Measurements from ENCODE around the gene EPHB6. TPM values are rescaled to one million over a fixed set of nuclear protein-coding genes. Genes with fewer than 3 reads are reported as not detected.

The EPHB6 gene
- total RNA-seq, 3 donors from 2014 or later = 5.2 to 29.8 (median 29.6) TPM

GRCh38 chr7:142899661-142900060 is 44.8 kb downstream of the EPHB6 start:
- no peak for TF ChIP-seq POLR2A (IDR thresholded peaks at IDR 0.05)
- no peak for TF ChIP-seq POLR2AphosphoS5 (IDR thresholded peaks at IDR 0.05)
- TF ChIP-seq CTCF (IDR thresholded peaks at IDR 0.05) = no peak
- intact Hi-C loops (cut with DNase I; ENCODE audit: low total_unique reads) = no loop called here
- H3K27me3 ChIP-seq = no peaks in the 10 kb centered on the region
- H3K9me3 ChIP-seq = peaks cover 5 to 7% of the 10 kb centered on the region in 2 donors
- no peak for DNase-seq (ENCODE audit: low spot score in 2 of 2)
- no peaks in the 10 kb centered on the region for H3K36me3 ChIP-seq
- H3K4me1 ChIP-seq = no peaks in the 10 kb centered on the region
- H3K4me3 ChIP-seq = no peak overlapping the region
- peak overlapping the region in 1 of 2 donors; percentile 25 for H3K27ac ChIP-seq

GRCh38 chr7:142901426-142902259 is 46.8 kb downstream of the EPHB6 start:
- Histone ChIP-seq H3K9me3 (peaks cover 5 to 7% of the 10 kb centered on the region in 2 donors), H3K4me1 (no peaks in the 10 kb centered on the region), H3K27me3 (no peaks in the 10 kb centered on the region), H3K4me3 (no peak overlapping the region), H3K36me3 (no peaks in the 10 kb centered on the region), H3K27ac (no peak overlapping the region)
- intact Hi-C loops (cut with DNase I; ENCODE audit: low total_unique reads) = no loop called here
- DNase-seq (ENCODE audit: low spot score in 2 of 2) = no peak
- TF ChIP-seq POLR2AphosphoS5 (IDR thresholded peaks at IDR 0.05) (no peak), POLR2A (IDR thresholded peaks at IDR 0.05) (no peak), CTCF (IDR thresholded peaks at IDR 0.05) (no peak)

GRCh38 chr7:142904128-142904527 is 49.3 kb downstream of the EPHB6 start:
- Histone ChIP-seq H3K9me3 (peaks cover 5 to 7% of the 10 kb centered on the region in 2 donors), H3K36me3 (no peaks in the 10 kb centered on the region), H3K4me3 (no peak overlapping the region), H3K27ac (no peak overlapping the region), H3K27me3 (no peaks in the 10 kb centered on the region), H3K4me1 (no peaks in the 10 kb centered on the region)
- no peak for TF ChIP-seq POLR2A (IDR thresholded peaks at IDR 0.05)
- no peak for TF ChIP-seq CTCF (IDR thresholded peaks at IDR 0.05)
- intact Hi-C loops (cut with DNase I; ENCODE audit: low total_unique reads) = no loop called here
- no peak for DNase-seq (ENCODE audit: low spot score in 2 of 2)

- Histone ChIP-seq H3K4me3 (no peak overlapping the region), H3K36me3 (no peaks in the 10 kb centered on the region), H3K27me3 (no peaks in the 10 kb centered on the region), H3K27ac (no peak overlapping the region), H3K9me3 (peaks cover 5 to 7% of the 10 kb centered on the region in 2 donors), H3K4me1 (no peaks in the 10 kb centered on the region)
- TF ChIP-seq POLR2A (IDR thresholded peaks at IDR 0.05) (no peak), CTCF (IDR thresholded peaks at IDR 0.05) (no peak), POLR2AphosphoS5 (IDR thresholded peaks at IDR 0.05) (no peak)
- DNase-seq (ENCODE audit: low spot score in 2 of 2) = no peak
- intact Hi-C loops (cut with DNase I; ENCODE audit: low total_unique reads) = no loop called here
Observed at GRCh38 chr7:142905759-142906158, 50.9 kb downstream of the EPHB6 start.

GRCh38 chr7:142906643-142907042 is 51.8 kb downstream of the EPHB6 start:
- Histone ChIP-seq H3K27me3 (no peaks in the 10 kb centered on the region), H3K4me1 (no peaks in the 10 kb centered on the region), H3K4me3 (no peak overlapping the region), H3K9me3 (peaks cover 5 to 7% of the 10 kb centered on the region in 2 donors), H3K27ac (no peak overlapping the region), H3K36me3 (no peaks in the 10 kb centered on the region)
- DNase-seq (ENCODE audit: low spot score in 2 of 2) = no peak
- TF ChIP-seq POLR2A (IDR thresholded peaks at IDR 0.05) (no peak), CTCF (IDR thresholded peaks at IDR 0.05) (no peak), POLR2AphosphoS5 (IDR thresholded peaks at IDR 0.05) (no peak)
- intact Hi-C loops (cut with DNase I; ENCODE audit: low total_unique reads) = no loop called here

Measured in breast epithelium (tissue), 4 donors.